BE2C (cell line): ENCODE results near the gene PTPRZ1.

ENCODE experiments used
- DNase-seq: peaks from one replicate; pipeline ENCODE4 v3.0.0-alpha.2; 2020
- H3K27me3 ChIP-seq: fragments of 250-450 bp; sonication (Bioruptor Pico); 2 replicates; pipeline ENCODE4 v1.5.1; 2020; ENCODE audit warnings: mild to moderate bottlenecking
- H3K36me3 ChIP-seq: fragments of 250-450 bp; sonication (Bioruptor Pico); 2 replicates; pipeline ENCODE4 v1.5.1; 2020; ENCODE audit warnings: mild to moderate bottlenecking
- H3K4me1 ChIP-seq: fragments of 250-450 bp; sonication (Bioruptor Pico); 2 replicates; pipeline ENCODE4 v1.5.1; 2020
- H3K4me3 ChIP-seq: 2 replicates; pipeline ENCODE4 v1.5.1; 2011; ENCODE audit warnings: low read depth, low read length
- H3K9me3 ChIP-seq: fragments of 250-450 bp; sonication (Bioruptor Pico); 2 replicates; pipeline ENCODE4 v1.5.1; 2020
- TF ChIP-seq, protein P1 (sequence below): IDR thresholded peaks from 2 replicates; pipeline ENCODE4 v1.5.1; 2012; ENCODE audit warnings: mild to moderate bottlenecking, low read depth, low read length

PTPRZ1 gene

DNA sequence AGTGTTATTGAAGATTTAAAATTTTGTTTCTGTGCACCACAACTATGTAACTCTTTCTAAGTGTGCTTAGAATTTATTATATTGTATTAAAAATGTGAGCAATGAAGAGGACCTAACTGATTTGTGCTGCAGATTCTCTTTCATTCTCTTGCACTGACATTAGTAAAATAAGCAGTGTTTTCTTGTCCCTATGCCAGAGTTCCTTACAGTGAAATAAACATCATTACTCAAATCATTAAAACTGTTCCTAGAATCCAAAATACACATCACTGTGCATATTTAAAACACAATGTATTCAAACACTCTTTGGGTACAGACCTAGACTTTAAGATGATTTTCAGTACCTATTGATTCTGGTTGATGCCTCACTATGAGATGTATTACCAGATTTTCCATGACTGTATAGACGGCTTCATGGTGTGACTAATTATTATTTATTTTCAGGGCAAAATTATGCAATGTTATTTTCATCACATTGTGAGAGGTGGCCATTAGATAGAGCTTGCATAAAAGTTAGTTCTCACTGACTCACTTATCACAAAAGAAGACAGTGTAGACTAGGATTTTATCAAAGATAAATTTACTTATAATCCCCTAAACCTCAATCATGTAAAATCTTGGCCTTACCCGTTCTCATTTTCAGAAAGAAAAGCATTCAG, 93.4 kb downstream of the PTPRZ1 start:
- Histone ChIP-seq H3K4me3 (no peak overlapping the region), H3K9me3 (no peaks in the 10 kb centered on the region), H3K27me3 (no peaks in the 10 kb centered on the region), H3K36me3 (no peaks in the 10 kb centered on the region), H3K4me1 (no peaks in the 10 kb centered on the region)
- no peak for DNase-seq
- TF ChIP-seq, protein P1, sequence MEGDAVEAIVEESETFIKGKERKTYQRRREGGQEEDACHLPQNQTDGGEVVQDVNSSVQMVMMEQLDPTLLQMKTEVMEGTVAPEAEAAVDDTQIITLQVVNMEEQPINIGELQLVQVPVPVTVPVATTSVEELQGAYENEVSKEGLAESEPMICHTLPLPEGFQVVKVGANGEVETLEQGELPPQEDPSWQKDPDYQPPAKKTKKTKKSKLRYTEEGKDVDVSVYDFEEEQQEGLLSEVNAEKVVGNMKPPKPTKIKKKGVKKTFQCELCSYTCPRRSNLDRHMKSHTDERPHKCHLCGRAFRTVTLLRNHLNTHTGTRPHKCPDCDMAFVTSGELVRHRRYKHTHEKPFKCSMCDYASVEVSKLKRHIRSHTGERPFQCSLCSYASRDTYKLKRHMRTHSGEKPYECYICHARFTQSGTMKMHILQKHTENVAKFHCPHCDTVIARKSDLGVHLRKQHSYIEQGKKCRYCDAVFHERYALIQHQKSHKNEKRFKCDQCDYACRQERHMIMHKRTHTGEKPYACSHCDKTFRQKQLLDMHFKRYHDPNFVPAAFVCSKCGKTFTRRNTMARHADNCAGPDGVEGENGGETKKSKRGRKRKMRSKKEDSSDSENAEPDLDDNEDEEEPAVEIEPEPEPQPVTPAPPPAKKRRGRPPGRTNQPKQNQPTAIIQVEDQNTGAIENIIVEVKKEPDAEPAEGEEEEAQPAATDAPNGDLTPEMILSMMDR = no peak

DNA sequence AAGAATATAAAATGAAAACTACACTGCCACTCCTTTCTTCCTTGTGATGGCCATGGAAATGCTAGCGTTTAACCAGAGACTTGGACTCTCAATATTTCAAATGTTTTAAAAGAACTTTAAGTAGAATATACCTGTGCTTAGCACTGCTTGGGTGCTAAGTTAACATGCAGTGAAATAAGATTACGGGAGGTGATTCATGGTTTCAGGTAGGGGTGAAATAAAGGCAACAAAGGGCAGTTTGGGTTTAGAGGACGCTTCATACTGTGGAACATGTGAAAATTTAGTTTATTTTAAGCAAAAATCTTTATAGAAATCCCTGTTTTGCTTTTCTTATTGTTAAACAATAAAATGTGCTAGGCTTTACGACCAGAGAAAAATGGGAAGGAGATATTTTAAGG, 94.0 kb downstream of the PTPRZ1 start:
- DNase-seq = no peak
- no peaks in the 10 kb centered on the region for H3K27me3 ChIP-seq
- H3K4me3 ChIP-seq = no peak overlapping the region
- TF ChIP-seq, protein P1 = no peak
- no peaks in the 10 kb centered on the region for H3K4me1 ChIP-seq
- H3K9me3 ChIP-seq = no peaks in the 10 kb centered on the region
- H3K36me3 ChIP-seq = no peaks in the 10 kb centered on the region

GRCh38 chr7:121985476-121986030, 112.6 kb downstream of the PTPRZ1 start:
- TF ChIP-seq, protein P1 = no peak
- no peaks in the 10 kb centered on the region for H3K36me3 ChIP-seq
- no peaks in the 10 kb centered on the region for H3K9me3 ChIP-seq
- no peaks in the 10 kb centered on the region for H3K4me1 ChIP-seq
- no peak for DNase-seq
- H3K27me3 ChIP-seq = no peaks in the 10 kb centered on the region
- no peak overlapping the region for H3K4me3 ChIP-seq

DNA sequence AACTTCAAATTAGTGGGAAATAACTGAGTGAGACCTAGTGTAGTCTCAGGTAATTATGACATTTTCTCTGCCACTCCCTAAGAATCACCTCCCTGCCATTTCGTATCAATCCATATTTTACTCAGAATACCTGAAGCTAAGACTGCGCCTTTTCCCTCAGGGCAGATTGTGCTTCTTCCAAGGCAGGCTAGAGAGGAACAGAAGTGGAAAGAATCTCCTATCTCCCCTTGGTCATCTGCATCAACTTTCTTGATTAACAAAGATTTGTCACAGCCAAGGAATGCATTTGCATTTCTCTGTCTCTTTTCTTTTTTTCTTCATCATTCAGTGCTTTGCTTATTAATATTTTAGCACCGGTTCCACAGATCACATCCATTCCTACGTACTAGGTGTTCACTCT, 119.1 kb downstream of the PTPRZ1 start:
- no peak for DNase-seq
- no peaks in the 10 kb centered on the region for H3K36me3 ChIP-seq
- H3K4me1 ChIP-seq = no peaks in the 10 kb centered on the region
- TF ChIP-seq, protein P1 = no peak
- H3K4me3 ChIP-seq = no peak overlapping the region
- no peaks in the 10 kb centered on the region for H3K9me3 ChIP-seq
- H3K27me3 ChIP-seq = no peaks in the 10 kb centered on the region

- Histone ChIP-seq H3K4me1 (no peaks in the 10 kb centered on the region), H3K9me3 (no peaks in the 10 kb centered on the region), H3K27me3 (no peaks in the 10 kb centered on the region), H3K36me3 (no peaks in the 10 kb centered on the region), H3K4me3 (no peak overlapping the region)
- DNase-seq = peak; percentile 67
- TF ChIP-seq, protein P1 = peak; percentile 75
These were observed 121.9 kb downstream of the PTPRZ1 start for GRCh38 chr7:121994625-121995410.

- DNase-seq = peak; percentile 19
These were observed 133.7 kb downstream of the PTPRZ1 start for GRCh38 chr7:122006687-122007086.

More at GRCh38 chr7:122006687-122007086, 133.7 kb downstream of the PTPRZ1 start:
- Histone ChIP-seq H3K4me1 (no peaks in the 10 kb centered on the region), H3K36me3 (no peaks in the 10 kb centered on the region), H3K4me3 (no peak overlapping the region), H3K27me3 (peaks cover 3% of the 10 kb centered on the region; the same call in 1 of the 2 replicates), H3K9me3 (no peaks in the 10 kb centered on the region)
- TF ChIP-seq, protein P1 = no peak
